HG03354 (cell line): ENCODE measurements around the gene DRD1.
"Not testable (repeated sequence)": the region's sequence is repeated elsewhere in the genome, so short reads cannot be mapped to it uniquely, and the experiment has no call there.

Experiments used
- ATAC-seq: cut with Tn5 transposase; IDR thresholded peaks from one replicate; pipeline ENCODE4 v1.9.1; 2021; ENCODE audit warnings: mild to moderate bottlenecking; ENCODE audit not compliant: unreplicated experiment, poor library complexity, severe bottlenecking

DRD1 gene

DNA sequence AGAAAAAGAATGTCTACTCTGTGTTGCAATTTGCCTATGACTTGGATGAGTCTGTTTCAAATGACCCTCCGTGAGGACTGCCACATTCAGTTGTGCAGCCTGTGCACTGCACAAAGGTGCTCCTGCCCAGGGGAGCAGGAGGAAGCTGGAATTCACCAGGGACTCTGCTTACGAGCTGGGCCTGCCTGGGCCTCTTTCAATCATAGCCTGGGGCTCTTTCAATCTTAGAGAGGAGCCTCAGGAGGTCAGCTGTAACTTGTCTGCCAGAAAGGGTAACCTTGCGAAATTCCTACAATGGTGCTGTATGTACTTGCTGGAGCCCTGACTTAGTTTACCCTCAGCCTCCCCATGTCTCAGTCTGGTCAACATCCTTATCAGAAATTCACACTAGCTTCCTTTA lies 25.9 kb upstream of the DRD1 start:
- no peak for ATAC-seq

GRCh38 chr5:175468892-175469291 lies 24.9 kb upstream of the DRD1 start:
- ATAC-seq = no peak

DNA sequence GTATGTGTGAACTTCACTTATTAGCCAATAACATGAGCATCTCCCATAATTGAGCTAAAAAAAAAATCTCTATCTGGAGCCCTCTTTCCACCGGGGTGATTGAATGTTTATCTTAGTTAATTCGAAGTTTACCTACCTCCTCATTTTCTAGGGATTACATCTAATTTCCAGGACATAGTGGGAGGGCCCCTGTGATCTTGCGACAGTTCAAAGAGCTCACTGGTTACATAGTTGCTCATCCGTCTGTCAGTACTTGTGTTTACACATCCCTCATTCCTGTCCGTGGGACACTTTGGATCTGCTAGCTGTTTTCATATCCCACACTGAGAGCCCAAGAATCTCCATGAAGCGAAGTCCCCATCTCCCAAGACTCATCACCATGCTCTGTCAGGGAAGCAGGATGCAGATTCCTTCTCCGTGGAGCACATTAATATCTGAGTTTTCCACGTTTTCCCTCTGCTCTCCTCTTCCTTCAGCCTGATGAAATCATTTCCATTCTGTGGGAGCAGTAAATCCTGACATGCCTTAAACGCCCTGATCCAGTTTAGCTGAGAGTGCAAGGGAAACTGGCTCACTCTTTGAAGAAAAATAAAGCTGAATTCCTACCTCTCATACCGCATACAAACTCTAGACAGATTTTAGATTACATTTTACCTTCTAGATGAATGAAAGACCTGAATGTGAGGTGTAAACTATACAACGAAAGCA lies 24.2 kb upstream of the DRD1 start:
- ATAC-seq = no peak

DNA sequence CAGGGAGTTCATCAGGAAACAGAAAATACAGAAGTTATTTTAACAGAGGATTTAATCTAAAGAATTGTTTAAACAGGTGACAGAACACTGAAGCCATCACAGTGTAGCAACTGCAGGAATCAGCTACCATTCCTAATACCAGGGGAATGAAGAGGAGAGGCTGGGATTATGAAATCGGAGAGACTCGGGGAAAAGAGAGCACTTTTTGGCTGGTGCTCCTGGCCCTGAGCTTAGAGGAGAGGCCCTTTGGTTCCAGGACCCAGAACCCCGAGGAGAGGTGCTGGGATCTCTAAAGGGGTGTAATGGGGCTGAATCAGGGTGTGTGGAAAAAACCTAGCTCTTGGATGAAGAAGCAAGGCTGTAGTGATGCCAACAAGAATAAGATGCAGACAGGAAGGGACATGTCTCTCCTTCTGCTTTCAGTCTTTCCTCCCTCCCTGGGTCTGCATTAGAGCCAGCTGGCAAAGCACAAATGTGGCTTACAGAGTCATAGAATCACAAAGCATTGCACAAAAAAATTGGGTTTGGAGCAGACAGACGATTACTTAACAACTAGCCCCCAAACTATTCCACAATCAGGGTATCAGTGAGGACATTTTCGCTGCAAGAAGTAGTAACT lies 22.8 kb upstream of the DRD1 start:
- ATAC-seq = no peak

DNA sequence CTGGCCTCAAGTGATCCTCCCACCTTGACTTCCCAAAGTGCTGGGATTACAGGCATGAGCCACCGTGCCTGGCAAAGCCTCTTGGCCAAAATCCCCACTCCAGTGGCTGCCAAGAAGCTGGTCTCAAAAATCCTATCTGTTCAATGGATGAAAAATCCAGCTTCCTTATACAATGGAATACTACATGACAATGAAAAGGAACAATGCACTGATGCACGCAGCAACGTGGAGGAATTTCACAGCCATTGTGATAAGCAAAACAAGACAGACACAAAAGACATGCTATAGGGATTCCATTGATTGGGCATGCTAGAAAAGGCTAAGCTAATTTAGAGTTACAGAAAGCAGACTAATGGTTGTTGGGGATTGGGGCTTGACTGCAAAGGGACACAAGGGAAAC lies 21.3 kb upstream of the DRD1 start:
- ATAC-seq = no peak

GRCh38 chr5:175464942-175465233 lies 20.9 kb upstream of the DRD1 start:
- no peak for ATAC-seq

DNA sequence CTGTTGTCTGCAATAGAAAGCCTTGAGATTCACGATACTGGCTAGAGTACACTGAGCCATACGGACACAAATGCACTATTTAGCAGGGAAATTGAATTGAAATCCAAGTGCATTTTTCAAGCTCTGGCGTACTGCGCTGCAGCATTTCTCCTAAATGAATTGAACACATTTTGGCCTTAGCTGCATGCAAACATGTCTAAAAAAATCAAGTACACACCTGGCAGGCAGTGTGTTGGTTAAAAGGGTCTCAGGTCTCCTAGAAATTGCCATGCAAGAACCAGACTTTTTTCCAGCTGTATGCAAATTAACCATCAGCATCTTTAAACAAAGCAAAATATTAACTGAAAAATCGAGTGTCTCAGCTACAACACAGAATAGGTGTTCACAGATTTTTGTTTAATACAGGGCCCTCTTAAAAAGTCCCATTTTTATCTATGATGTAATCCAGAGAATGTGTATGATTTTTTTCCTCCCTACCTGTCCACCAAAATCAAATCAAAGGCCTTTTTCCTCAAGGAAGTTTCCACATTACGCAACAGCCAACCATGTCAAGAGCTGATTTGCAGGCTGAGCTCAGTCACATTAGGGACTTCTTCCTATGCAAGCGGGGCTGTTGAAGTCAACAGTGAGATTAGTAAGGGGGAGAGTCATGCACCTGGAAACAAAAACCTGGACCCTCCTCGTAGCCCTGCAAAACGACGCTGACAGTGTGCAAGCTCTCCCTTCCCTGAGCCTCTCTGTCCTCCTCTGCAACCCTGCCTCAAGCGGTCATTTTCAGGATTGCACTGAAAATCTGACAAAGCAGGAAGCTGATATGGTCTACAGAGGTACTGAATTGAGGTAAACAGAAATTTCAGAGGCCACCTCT lies 20.3 kb upstream of the DRD1 start:
- peak; percentile 99 for ATAC-seq

GRCh38 chr5:175463641-175464040 lies 19.7 kb upstream of the DRD1 start:
- ATAC-seq = no peak

DNA sequence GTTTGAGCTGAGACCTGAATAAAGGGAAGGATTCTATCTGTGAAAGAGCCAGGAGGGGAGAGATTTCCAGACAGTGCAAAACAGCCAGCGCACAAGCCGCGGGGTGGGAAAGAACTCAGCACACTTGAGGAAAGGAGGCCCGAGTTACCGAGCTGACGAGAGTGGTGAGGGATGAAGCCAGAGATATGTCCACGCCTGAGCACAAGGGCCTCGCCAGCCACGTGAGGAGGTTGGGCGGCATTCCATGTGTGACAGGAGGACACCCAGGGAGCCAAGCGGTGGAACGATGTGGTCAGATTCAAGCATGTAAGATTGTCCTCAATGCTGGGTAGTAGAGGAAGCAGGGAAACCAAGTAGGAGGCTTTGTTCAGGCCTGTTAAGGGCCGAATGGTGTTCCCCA lies 17.4 kb upstream of the DRD1 start:
- ATAC-seq = no peak

DNA sequence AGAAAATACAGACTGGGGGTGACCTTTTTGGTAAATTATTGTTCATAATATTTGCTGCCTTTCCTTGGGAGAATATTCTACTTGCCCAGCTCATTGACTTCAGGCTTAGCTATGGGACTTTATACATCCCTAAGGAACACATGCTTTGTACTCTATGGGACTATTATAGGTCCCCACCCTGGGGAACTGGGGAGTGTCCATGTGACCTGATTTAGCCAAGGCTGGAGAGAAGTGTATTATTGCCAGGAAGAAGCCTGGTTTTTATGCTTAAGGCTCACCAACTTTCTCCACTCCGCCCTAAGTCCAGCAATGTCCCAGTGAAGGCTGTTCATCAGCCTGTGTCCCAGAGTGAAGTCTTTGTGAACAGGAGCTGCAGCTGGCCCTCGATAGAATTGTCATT lies 16.6 kb upstream of the DRD1 start:
- no peak for ATAC-seq

- ATAC-seq = no peak
These were observed 16.1 kb upstream of the DRD1 start for GRCh38 chr5:175460126-175460525.

GRCh38 chr5:175457466-175457865 lies 13.5 kb upstream of the DRD1 start:
- peak; percentile 98 for ATAC-seq

DNA sequence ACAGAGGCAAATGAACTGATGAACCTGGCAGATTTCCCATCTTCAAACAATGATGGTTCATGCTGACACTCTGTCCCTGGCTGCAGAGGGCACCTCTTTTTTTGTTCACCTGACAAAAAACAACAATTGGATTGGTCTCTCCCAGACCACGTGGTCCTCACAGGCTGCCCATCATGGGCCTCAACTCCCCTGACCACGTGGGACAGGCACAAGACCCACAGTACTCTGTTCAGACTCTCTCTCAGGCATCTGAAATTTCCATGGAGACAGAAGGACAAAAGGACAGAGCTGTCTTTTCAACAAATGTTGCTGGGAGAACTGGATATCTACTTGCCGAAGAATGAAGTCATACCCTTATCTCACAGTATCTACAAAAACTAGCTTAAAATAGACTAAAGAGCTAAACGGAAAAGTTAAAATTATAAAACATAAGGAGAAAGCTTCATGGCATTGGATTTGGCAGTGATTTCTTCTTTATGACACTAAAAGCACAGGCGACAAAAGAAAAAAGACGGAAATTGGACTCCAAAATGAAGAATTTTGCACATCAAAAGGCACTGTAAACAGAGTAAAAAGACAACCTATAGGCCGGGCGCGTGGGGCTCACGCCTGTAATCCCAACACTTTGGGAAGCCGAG lies 12.2 kb upstream of the DRD1 start:
- ATAC-seq = no peak

GRCh38 chr5:175454338-175454737 lies 10.4 kb upstream of the DRD1 start:
- ATAC-seq = not testable (repeated sequence)

- ATAC-seq = no peak
These were observed 8.2 kb upstream of the DRD1 start for GRCh38 chr5:175452166-175452565.

GRCh38 chr5:175448276-175448675 lies 4.3 kb upstream of the DRD1 start:
- no peak for ATAC-seq

DNA sequence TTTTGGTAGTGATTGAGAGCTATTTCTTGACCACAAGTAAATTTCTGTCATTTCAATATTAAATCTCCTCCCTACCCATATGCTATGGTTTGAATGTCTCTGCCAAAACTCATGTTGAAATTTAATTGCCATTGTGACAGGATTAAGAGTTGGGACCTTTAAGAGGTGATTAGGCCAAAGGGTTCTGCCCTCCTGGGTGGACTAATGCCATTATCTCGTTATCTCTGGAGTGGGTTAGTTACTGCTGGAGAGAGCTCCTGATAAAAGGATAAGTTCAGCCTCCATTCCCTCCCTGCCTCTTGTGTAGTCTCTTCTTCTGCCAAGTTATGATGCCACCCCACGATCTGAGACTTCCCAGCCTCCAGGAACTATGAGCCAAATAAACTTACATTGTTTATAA lies 3.6 kb upstream of the DRD1 start:
- no peak for ATAC-seq

- ATAC-seq = not testable (repeated sequence)
These were observed 2.4 kb upstream of the DRD1 start for GRCh38 chr5:175446378-175446777.

DNA sequence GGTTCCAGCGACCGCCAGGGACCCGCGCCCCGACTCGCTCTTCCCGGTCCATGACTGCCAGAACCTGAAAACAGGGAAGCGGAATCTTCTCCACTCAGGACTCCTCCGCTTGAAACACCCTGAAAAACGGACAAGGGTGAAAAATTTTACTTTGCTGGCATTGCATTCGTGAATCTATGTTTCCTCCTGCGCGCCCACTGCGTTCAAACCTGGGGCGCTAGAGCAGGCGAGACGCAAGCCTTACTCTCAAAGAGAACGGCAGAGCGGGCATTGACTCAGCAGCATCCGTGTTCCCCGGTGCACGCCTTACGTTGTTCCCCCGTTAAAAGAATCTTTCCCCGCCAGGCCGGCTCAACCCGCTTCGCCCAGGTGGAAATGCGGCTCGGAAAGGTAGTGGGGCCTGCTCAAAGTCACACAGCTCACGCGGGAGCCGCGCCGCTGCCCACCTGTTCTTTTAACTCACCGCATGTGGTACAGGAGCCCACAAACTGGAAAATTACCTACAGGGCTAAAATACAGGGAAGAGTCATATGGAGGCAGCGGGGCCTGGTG lies 999 bp upstream of the DRD1 start:
- no peak for ATAC-seq

- ATAC-seq = no peak
These were observed 395 bp downstream of the DRD1 start for GRCh38 chr5:175443514-175444059.
